H9 (cell line): ENCODE results near the gene SH3GLB2. TPM values are rescaled to one million over a fixed set of nuclear protein-coding genes. Genes with fewer than 3 reads are reported as not detected.

Experiments used
- DNase-seq: peaks from one replicate; pipeline ENCODE4 v3.0.0-alpha.2; 2017
- H2AFZ ChIP-seq: one replicate; pipeline ENCODE4 v1.6.1; 2013; ENCODE audit warnings: mild to moderate bottlenecking, low read length, control low read depth, moderate library complexity
- H2AK5ac ChIP-seq: 2 replicates; pipeline ENCODE4 v1.6.1; 2013; ENCODE audit warnings: low read length, control low read depth, mixed read lengths; ENCODE audit not compliant: insufficient read length
- H2BK120ac ChIP-seq: one replicate; pipeline ENCODE4 v1.6.1; 2013; ENCODE audit warnings: low read depth, mild to moderate bottlenecking, low read length, control low read depth, inconsistent platforms; ENCODE audit not compliant: poor library complexity, severe bottlenecking
- H2BK12ac ChIP-seq: 2 replicates; pipeline ENCODE4 v1.6.1; 2013; ENCODE audit warnings: low read length, control low read depth, mixed read lengths, low read depth; ENCODE audit not compliant: insufficient read length
- H2BK15ac ChIP-seq: 2 replicates; pipeline ENCODE4 v1.6.1; 2013; ENCODE audit warnings: low read depth, low read length, control low read depth
- H2BK20ac ChIP-seq: one replicate; pipeline ENCODE4 v1.6.1; 2013; ENCODE audit warnings: low read depth, mild to moderate bottlenecking, low read length, control low read depth, inconsistent platforms; ENCODE audit not compliant: poor library complexity, severe bottlenecking
- H2BK5ac ChIP-seq: 2 replicates; pipeline ENCODE4 v1.6.1; 2013; ENCODE audit warnings: low read length, control low read depth, mixed read lengths; ENCODE audit not compliant: insufficient read length
- H3K14ac ChIP-seq: 2 replicates; pipeline ENCODE4 v1.6.1; 2013; ENCODE audit warnings: low read length, control low read depth; ENCODE audit not compliant: insufficient read depth
- H3K18ac ChIP-seq: 2 replicates; pipeline ENCODE4 v1.6.1; 2013; ENCODE audit warnings: low read depth, mild to moderate bottlenecking, mixed read lengths, low read length, control low read depth; ENCODE audit not compliant: insufficient read length
- H3K23ac ChIP-seq: 2 replicates; pipeline ENCODE4 v1.6.1; 2013; ENCODE audit warnings: low read length, control low read depth, mixed read lengths, low read depth; ENCODE audit not compliant: insufficient read length
- H3K23me2 ChIP-seq: 2 replicates; pipeline ENCODE4 v1.6.1; 2013; ENCODE audit warnings: low read depth, mild to moderate bottlenecking, mixed read lengths, low read length, control low read depth; ENCODE audit not compliant: insufficient read length, poor library complexity, severe bottlenecking
- H3K27ac ChIP-seq: 2 replicates; pipeline ENCODE4 v1.5.1; 2013; ENCODE audit warnings: low read length, control low read depth, mixed read lengths, low read depth; ENCODE audit not compliant: insufficient read length
- H3K27me3 ChIP-seq: 2 replicates; pipeline ENCODE4 v1.6.1; 2013; ENCODE audit warnings: low read length, control low read depth, inconsistent platforms; ENCODE audit not compliant: insufficient read depth
- H3K4ac ChIP-seq: 2 replicates; pipeline ENCODE4 v1.6.1; 2013; ENCODE audit warnings: low read depth, mild to moderate bottlenecking, control low read depth, inconsistent platforms, low read length, moderate library complexity
- H3K4me1 ChIP-seq: 2 replicates; pipeline ENCODE4 v1.6.1; 2013; ENCODE audit warnings: low read length, control low read depth, inconsistent platforms; ENCODE audit not compliant: insufficient read depth
- H3K4me2 ChIP-seq: 2 replicates; pipeline ENCODE4 v1.6.1; 2013; ENCODE audit warnings: low read length, control low read depth, mixed read lengths; ENCODE audit not compliant: insufficient read length, insufficient read depth
- H3K56ac ChIP-seq: 2 replicates; pipeline ENCODE4 v1.6.1; 2013; ENCODE audit warnings: low read depth, mild to moderate bottlenecking, mixed read lengths, low read length, control low read depth; ENCODE audit not compliant: insufficient read length
- H3K79me1 ChIP-seq: 2 replicates; pipeline ENCODE4 v1.6.1; 2013; ENCODE audit warnings: low read depth, mild to moderate bottlenecking, moderate library complexity, low read length, control low read depth, inconsistent platforms; ENCODE audit not compliant: insufficient read depth, poor library complexity, severe bottlenecking
- H3K79me2 ChIP-seq: 2 replicates; pipeline ENCODE4 v1.6.1; 2013; ENCODE audit warnings: low read length, control low read depth, inconsistent platforms; ENCODE audit not compliant: insufficient read depth
- H3K9ac ChIP-seq: 2 replicates; pipeline ENCODE4 v1.6.1; 2013; ENCODE audit warnings: low read length, control low read depth, mixed read lengths; ENCODE audit not compliant: insufficient read length; ENCODE audit errors: extremely low read depth
- H3K9me3 ChIP-seq: one replicate; pipeline ENCODE4 v1.6.1; 2013; ENCODE audit warnings: low read depth, low read length, inconsistent platforms; ENCODE audit not compliant: control insufficient read depth
- H3T11ph ChIP-seq: one replicate; pipeline ENCODE4 v1.6.1; 2013; ENCODE audit warnings: mild to moderate bottlenecking, low read length, control low read depth, inconsistent platforms
- H4K20me1 ChIP-seq: one replicate; pipeline ENCODE4 v1.6.1; 2013; ENCODE audit not compliant: control insufficient read depth, insufficient read length, insufficient read depth
- H4K5ac ChIP-seq: 2 replicates; pipeline ENCODE4 v1.6.1; 2013; ENCODE audit warnings: low read depth, mild to moderate bottlenecking, mixed read lengths, low read length, control low read depth; ENCODE audit not compliant: insufficient read length
- H4K8ac ChIP-seq: replicated peaks from 2 replicates; pipeline ENCODE4 v1.6.1; 2013; ENCODE audit warnings: low read length, control low read depth, mixed read lengths, low read depth; ENCODE audit not compliant: insufficient read length
- H4K91ac ChIP-seq: 2 replicates; pipeline ENCODE4 v1.6.1; 2013; ENCODE audit warnings: low read depth, mild to moderate bottlenecking, moderate library complexity, mixed read lengths, low read length, control low read depth; ENCODE audit not compliant: insufficient read length
- H3K27ac Mint-ChIP-seq, 3 experiments: 2 replicates in 2 of 3; 3 replicates in 1 of 3; pipeline ENCODE4 v1.8.0; 2020 to 2021; ENCODE audit warnings: mixed read lengths in 3 of 3, mild to moderate bottlenecking in 1 of 3, moderate library complexity in 1 of 3
- H3K27me3 Mint-ChIP-seq: 2 replicates; pipeline ENCODE4 v1.8.0; 2021; ENCODE audit warnings: low read depth, mild to moderate bottlenecking, moderate library complexity, mixed read lengths
- H3K36me3 Mint-ChIP-seq, 3 experiments: 2 replicates in 2 of 3; 3 replicates in 1 of 3; pipeline ENCODE4 v1.8.0; 2020 to 2021; ENCODE audit warnings: low read depth in 3 of 3, mixed read lengths in 3 of 3; ENCODE audit not compliant: insufficient read depth in 1 of 3
- H3K4me1 Mint-ChIP-seq, 2 experiments: 2 replicates each; pipeline ENCODE4 v1.8.0; 2020; ENCODE audit warnings: mixed read lengths in 2 of 2
- H3K4me3 Mint-ChIP-seq, 2 experiments: 2 replicates in 1 of 2; 3 replicates in 1 of 2; pipeline ENCODE4 v1.8.0; 2020 to 2021; ENCODE audit warnings: mild to moderate bottlenecking in 2 of 2, mixed read lengths in 2 of 2, moderate library complexity in 1 of 2
- H3K9me3 Mint-ChIP-seq, 2 experiments: 2 replicates in 1 of 2; 3 replicates in 1 of 2; pipeline ENCODE4 v1.8.0; 2020; ENCODE audit warnings: mild to moderate bottlenecking in 2 of 2, mixed read lengths in 2 of 2, moderate library complexity in 1 of 2
- WGBS: extraction: QIAGEN DNeasy Blood & Tissue Kit; methylation state at CpG from one replicate; pipeline ENCODE4 v1.1.7; 2013; ENCODE audit warnings: missing lambda C conversion rate, low lambda C conversion rate, mixed read lengths; ENCODE audit not compliant: insufficient read length; ENCODE audit errors: extremely low coverage; 5-methylcytosine and 5-hydroxymethylcytosine counted together
- total RNA-seq: library from RNA; stranded (reverse); gene quantifications from 2 replicates; pipeline ENCODE4 v1.2.1, GENCODE V29; 2021
- TF ChIP-seq, protein P1 (sequence below): fragments of 200-600 bp; sonication (generic); conservative IDR thresholded peaks from 3 replicates; pipeline ENCODE4 v1.8.0; 2021; ENCODE audit warnings: antibody characterized with exemption, mild to moderate bottlenecking

SH3GLB2 gene
- total RNA-seq, 1 experiment from 2014 or later = 69.5 TPM

DNA sequence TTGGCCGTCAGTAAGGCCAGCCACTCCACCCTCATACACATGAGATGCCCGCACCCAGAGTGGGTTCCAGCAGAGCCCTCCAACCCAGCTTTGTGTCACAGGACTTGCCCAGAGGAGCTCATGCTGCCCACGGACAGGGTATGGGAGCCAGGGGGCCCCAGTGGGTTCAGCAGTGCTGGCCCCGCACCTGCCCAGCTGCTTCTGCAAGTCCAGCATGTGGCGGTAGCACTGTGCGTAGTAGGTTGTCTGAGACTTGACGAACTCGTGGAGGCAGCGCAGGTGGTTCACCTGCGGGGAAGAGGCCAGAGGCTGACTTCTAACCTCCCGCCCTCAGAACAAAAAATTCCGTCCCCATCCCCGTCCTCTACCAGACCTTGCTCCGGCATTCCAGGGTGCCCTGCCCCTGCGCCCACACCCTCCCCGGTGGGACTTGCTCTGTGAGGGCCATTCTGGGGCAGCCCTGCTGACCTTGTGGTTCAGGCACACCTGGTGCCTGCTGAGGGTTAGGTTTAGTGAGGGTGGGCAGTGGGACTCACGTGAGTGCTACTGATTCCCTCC, 18.5 kb downstream of the SH3GLB2 start:
- Histone ChIP-seq H2AFZ (no peak overlapping the region), H3K56ac (no peak overlapping the region), H3K14ac (no peak overlapping the region), H4K91ac (no peak overlapping the region), H3K4ac (no peak overlapping the region), H3K4me2 (no peak overlapping the region), H2BK120ac (no peak overlapping the region), H4K20me1 (no peaks in the 10 kb centered on the region), H2BK5ac (no peak overlapping the region), H4K8ac (no peak overlapping the region), H3K9me3 (no peaks in the 10 kb centered on the region), H3K27me3 (no peaks in the 10 kb centered on the region), H3K18ac (no peak overlapping the region), H4K5ac (no peak overlapping the region), H3K23ac (no peak overlapping the region), H3K9ac (no peak overlapping the region), H2BK15ac (no peak overlapping the region), H3K27ac (no peak overlapping the region), H3K79me2 (no peaks in the 10 kb centered on the region), H3T11ph (no peak overlapping the region), H3K23me2 (no peaks in the 10 kb centered on the region), H2BK12ac (no peak overlapping the region), H3K79me1 (no peaks in the 10 kb centered on the region), H2AK5ac (no peak overlapping the region), H3K4me1 (no peaks in the 10 kb centered on the region), H2BK20ac (no peak overlapping the region)
- no CpG with 5 or more reads among the region's 17 CpGs for WGBS
- Mint-ChIP-seq H3K4me3 (no peak overlapping the region), H3K36me3 (peaks cover 21 to 68% (median 52%) of the 10 kb centered on the region in 3 experiments; a peak in 6 of 7 replicates), H3K27ac (peak overlapping the region in 1 of 3 experiments; percentile 76; a peak in 1 of 7 replicates), H3K27me3 (no peaks in the 10 kb centered on the region; the same call in 1 of the 2 replicates), H3K9me3 (no peaks in the 10 kb centered on the region), H3K4me1 (peaks cover 0 to 5% of the 10 kb centered on the region in 2 experiments; a peak in 1 of 4 replicates)
- DNase-seq = no peak
- TF ChIP-seq, protein P1, sequence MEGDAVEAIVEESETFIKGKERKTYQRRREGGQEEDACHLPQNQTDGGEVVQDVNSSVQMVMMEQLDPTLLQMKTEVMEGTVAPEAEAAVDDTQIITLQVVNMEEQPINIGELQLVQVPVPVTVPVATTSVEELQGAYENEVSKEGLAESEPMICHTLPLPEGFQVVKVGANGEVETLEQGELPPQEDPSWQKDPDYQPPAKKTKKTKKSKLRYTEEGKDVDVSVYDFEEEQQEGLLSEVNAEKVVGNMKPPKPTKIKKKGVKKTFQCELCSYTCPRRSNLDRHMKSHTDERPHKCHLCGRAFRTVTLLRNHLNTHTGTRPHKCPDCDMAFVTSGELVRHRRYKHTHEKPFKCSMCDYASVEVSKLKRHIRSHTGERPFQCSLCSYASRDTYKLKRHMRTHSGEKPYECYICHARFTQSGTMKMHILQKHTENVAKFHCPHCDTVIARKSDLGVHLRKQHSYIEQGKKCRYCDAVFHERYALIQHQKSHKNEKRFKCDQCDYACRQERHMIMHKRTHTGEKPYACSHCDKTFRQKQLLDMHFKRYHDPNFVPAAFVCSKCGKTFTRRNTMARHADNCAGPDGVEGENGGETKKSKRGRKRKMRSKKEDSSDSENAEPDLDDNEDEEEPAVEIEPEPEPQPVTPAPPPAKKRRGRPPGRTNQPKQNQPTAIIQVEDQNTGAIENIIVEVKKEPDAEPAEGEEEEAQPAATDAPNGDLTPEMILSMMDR = no peak
